IMR-90 (cell line): Measurements from ENCODE around the gene ODAD3. TPM values are rescaled to one million over a fixed set of nuclear protein-coding genes. Genes with fewer than 3 reads are reported as not detected.

Source experiments
- microRNA-seq, 2 experiments: library from miRNA; stranded (forward) in 1 of 2; unstranded in 1 of 2; fragments of 10-50 nt in 1 of 2; fragments of <30 nt in 1 of 2; gene quantifications in 1 of 2; microRNA quantifications in 1 of 2; one replicate each; pipeline versions ENCODE3 to v1.1.0; 2013 to 2020; ENCODE audit not compliant: insufficient read depth in 1 of 2, insufficient read length in 1 of 2, unreplicated experiment in 1 of 2
- polyA plus RNA-seq, 3 experiments: library from polyadenylated mRNA; depleted of rRNA; stranded (reverse); fragments of >200 nt; gene quantifications; 2 replicates each; pipeline ENCODE4 v1.2.3, GENCODE V29; 2012; ENCODE audit warnings: low replicate concordance in 1 of 3
- small RNA-seq, 5 experiments: library from RNA; depleted of rRNA; stranded (forward); fragments of <200 nt; gene quantifications; one replicate each; pipeline ENCODE3, GENCODE V24; 2012
- total RNA-seq: library from RNA; depleted of rRNA; stranded (reverse); fragments of >200 nt; gene quantifications from 2 replicates; pipeline ENCODE4 v1.2.3, GENCODE V29; 2012; rRNA removed

The ODAD3 gene
- total and polyA plus RNA-seq, 2 of the 4 experiments (the other 2 are of a cell fraction): under 0.01 to 0.44 TPM

Small RNAs within 50 kb of the gene (microRNA-seq; reads per million reads assigned to microRNA genes)
- not detected for gene RF00019 (ENCODE audit: insufficient read depth, insufficient read length)

Small RNAs within 50 kb of the gene (small RNA-seq; reads per million reads assigned to genes)
- gene RF00019: 0 reads per million in 5 experiments

Other genes starting within 250 kb of the ODAD3 start
- gene KANK2, start 237.6 kb downstream of the ODAD3 start, total RNA-seq: 104 and 126 TPM in 2 replicates
- 156 and 176 TPM in 2 replicates for gene KANK2, start 237.6 kb downstream of the ODAD3 start, polyA plus RNA-seq (2012; rRNA removed)
- gene ANGPTL8, start 195.5 kb downstream of the ODAD3 start, total RNA-seq: not detected in 2 replicates
- gene ANGPTL8, start 195.5 kb downstream of the ODAD3 start, polyA plus RNA-seq (2012; rRNA removed): not detected in 2 replicates
- 4.4 and 5.0 TPM in 2 replicates for gene DOCK6, start 172.6 kb downstream of the ODAD3 start, total RNA-seq
- gene DOCK6, start 172.6 kb downstream of the ODAD3 start, polyA plus RNA-seq (2012; rRNA removed): 17.7 and 18.4 TPM in 2 replicates
- not detected in 2 replicates for gene TSPAN16, start 139.0 kb downstream of the ODAD3 start, total RNA-seq
- not detected in 2 replicates for gene TSPAN16, start 139.0 kb downstream of the ODAD3 start, polyA plus RNA-seq (2012; rRNA removed)
- 4.8 and 5.0 TPM in 2 replicates for gene RAB3D, start 95.5 kb downstream of the ODAD3 start, total RNA-seq
- gene RAB3D, start 95.5 kb downstream of the ODAD3 start, polyA plus RNA-seq (2012; rRNA removed): 5.0 and 5.5 TPM in 2 replicates
- gene TMEM205, start 88.9 kb downstream of the ODAD3 start, total RNA-seq: 87.5 and 136 TPM in 2 replicates
- 107 and 110 TPM in 2 replicates for gene TMEM205, start 88.9 kb downstream of the ODAD3 start, polyA plus RNA-seq (2012; rRNA removed)
- gene CCDC159, start 88.6 kb downstream of the ODAD3 start, total RNA-seq: 4.4 and 4.7 TPM in 2 replicates
- gene CCDC159, start 88.6 kb downstream of the ODAD3 start, polyA plus RNA-seq (2012; rRNA removed): 14.0 and 14.3 TPM in 2 replicates
- 3.9 and 4.4 TPM in 2 replicates for gene PLPPR2, start 79.7 kb downstream of the ODAD3 start, total RNA-seq
- gene PLPPR2, start 79.7 kb downstream of the ODAD3 start, polyA plus RNA-seq (2012; rRNA removed): 45.2 and 50.2 TPM in 2 replicates
- 0.36 and 0.56 TPM in 2 replicates for gene SWSAP1, start 60.5 kb downstream of the ODAD3 start, total RNA-seq
- gene SWSAP1, start 60.5 kb downstream of the ODAD3 start, polyA plus RNA-seq (2012; rRNA removed): 1.6 and 2.0 TPM in 2 replicates
- gene EPOR, start 50.8 kb downstream of the ODAD3 start, total RNA-seq: 3.1 and 4.3 TPM in 2 replicates
- gene EPOR, start 50.8 kb downstream of the ODAD3 start, polyA plus RNA-seq (2012; rRNA removed): 10.1 and 12.0 TPM in 2 replicates
- gene RGL3, start 15.8 kb downstream of the ODAD3 start, total RNA-seq: 0.18 TPM in 1 of 2 replicates, not detected in the other
- 0.34 and 0.62 TPM in 2 replicates for gene RGL3, start 15.8 kb downstream of the ODAD3 start, polyA plus RNA-seq (2012; rRNA removed)
- gene PRKCSH, start 514 bp upstream of the ODAD3 start, total RNA-seq: 36.0 and 55.8 TPM in 2 replicates
- gene PRKCSH, start 514 bp upstream of the ODAD3 start, polyA plus RNA-seq (2012; rRNA removed): 252 and 272 TPM in 2 replicates
- gene ELAVL3, start 45.9 kb upstream of the ODAD3 start, total RNA-seq: not detected in 2 replicates
- gene ELAVL3, start 45.9 kb upstream of the ODAD3 start, polyA plus RNA-seq (2012; rRNA removed): not detected in 2 replicates
- 3.9 and 4.4 TPM in 2 replicates for gene ZNF653, start 70.7 kb upstream of the ODAD3 start, total RNA-seq
- 9.0 and 10.3 TPM in 2 replicates for gene ZNF653, start 70.7 kb upstream of the ODAD3 start, polyA plus RNA-seq (2012; rRNA removed)
- 31.9 and 42.3 TPM in 2 replicates for gene ECSIT, start 94.0 kb upstream of the ODAD3 start, total RNA-seq
- 30.5 and 31.4 TPM in 2 replicates for gene ECSIT, start 94.0 kb upstream of the ODAD3 start, polyA plus RNA-seq (2012; rRNA removed)
- gene CNN1, start 103.7 kb upstream of the ODAD3 start, total RNA-seq: 102 TPM in 2 replicates
- 196 and 207 TPM in 2 replicates for gene CNN1, start 103.7 kb upstream of the ODAD3 start, polyA plus RNA-seq (2012; rRNA removed)
- 62.4 and 121 TPM in 2 replicates for gene ELOF1, start 124.1 kb upstream of the ODAD3 start, total RNA-seq
- gene ELOF1, start 124.1 kb upstream of the ODAD3 start, polyA plus RNA-seq (2012; rRNA removed): 96.0 and 96.8 TPM in 2 replicates
- gene ACP5, start 142.5 kb upstream of the ODAD3 start, total RNA-seq: 0.28 and 0.54 TPM in 2 replicates
- gene ACP5, start 142.5 kb upstream of the ODAD3 start, polyA plus RNA-seq (2012; rRNA removed): 0.76 and 1.2 TPM in 2 replicates
- gene ZNF627, start 162.4 kb upstream of the ODAD3 start, total RNA-seq: 32.8 and 34.4 TPM in 2 replicates
- 4.3 and 6.3 TPM in 2 replicates for gene ZNF627, start 162.4 kb upstream of the ODAD3 start, polyA plus RNA-seq (2012; rRNA removed)